Activated T-cell treated with anti-CD3 and anti-CD28 coated beads for 4 hours (primary cell): ENCODE results near the gene ANGPTL3.
"Not testable (repeated sequence)": the region's sequence is repeated elsewhere in the genome, so short reads cannot be mapped to it uniquely, and the experiment has no call there.

Experiments used
- DNase-seq: peaks from one replicate; pipeline ENCODE4 v3.0.0-alpha.2; 2020

ANGPTL3 gene

GRCh38 chr1:62597281-62597680 lies at the start of gene ANGPTL3:
Gene ANGPTL3 (plus strand): TSS chr1:62597520. CDS start chr1:62597567, 47 bp downstream.
- no peak for DNase-seq

GRCh38 chr1:62561306-62561705 lies 36.0 kb upstream of the ANGPTL3 start:
- no peak for DNase-seq

GRCh38 chr1:62567182-62567581 lies 30.1 kb upstream of the ANGPTL3 start:
- DNase-seq, result not testable (repeated sequence)

GRCh38 chr1:62567926-62568325 lies 29.4 kb upstream of the ANGPTL3 start:
- not testable (repeated sequence) for DNase-seq

GRCh38 chr1:62571517-62571916 lies 25.8 kb upstream of the ANGPTL3 start:
- not testable (repeated sequence) for DNase-seq

- no peak for DNase-seq
Observed at GRCh38 chr1:62572476-62572875, 24.8 kb upstream of the ANGPTL3 start.

- DNase-seq, result no peak
Observed at GRCh38 chr1:62573675-62574074, 23.6 kb upstream of the ANGPTL3 start.

GRCh38 chr1:62585469-62586155 lies 11.7 kb upstream of the ANGPTL3 start:
- DNase-seq, result no peak

GRCh38 chr1:62588000-62588399 lies 9.3 kb upstream of the ANGPTL3 start:
- no peak for DNase-seq

- no peak for DNase-seq
Observed at GRCh38 chr1:62589321-62589720, 8.0 kb upstream of the ANGPTL3 start.

GRCh38 chr1:62590255-62590969 lies 6.9 kb upstream of the ANGPTL3 start:
- DNase-seq, result no peak

- DNase-seq, result no peak
Observed at GRCh38 chr1:62590970-62591368, 6.4 kb upstream of the ANGPTL3 start.

- no peak for DNase-seq
Observed at GRCh38 chr1:62593825-62594394, 3.4 kb upstream of the ANGPTL3 start.

GRCh38 chr1:62595647-62596046 lies 1.7 kb upstream of the ANGPTL3 start:
- no peak for DNase-seq

GRCh38 chr1:62599044-62599443 lies 1.7 kb downstream of the ANGPTL3 start:
- DNase-seq, result no peak

GRCh38 chr1:62601457-62601856 lies 4.1 kb downstream of the ANGPTL3 start:
- DNase-seq, result no peak

GRCh38 chr1:62608905-62609304 lies 11.6 kb downstream of the ANGPTL3 start:
- DNase-seq, result no peak

GRCh38 chr1:62610588-62610987 lies 13.3 kb downstream of the ANGPTL3 start:
- not testable (repeated sequence) for DNase-seq

GRCh38 chr1:62612770-62613169 lies 15.4 kb downstream of the ANGPTL3 start:
- DNase-seq, result no peak

GRCh38 chr1:62613325-62613727 lies 16.0 kb downstream of the ANGPTL3 start:
- DNase-seq, result no peak

GRCh38 chr1:62613890-62614289 lies 16.6 kb downstream of the ANGPTL3 start:
- DNase-seq, result no peak

- DNase-seq, result no peak
Observed at GRCh38 chr1:62621907-62622306, 24.6 kb downstream of the ANGPTL3 start.

GRCh38 chr1:62625415-62625814 lies 28.1 kb downstream of the ANGPTL3 start:
- DNase-seq, result no peak

GRCh38 chr1:62628506-62628905 lies 31.2 kb downstream of the ANGPTL3 start:
- no peak for DNase-seq
